ENCODE measurements around the gene CCRL2.
"Not testable (repeated sequence)": the region's sequence is repeated elsewhere in the genome, so short reads cannot be mapped to it uniquely, and the experiment has no call there.

The CCRL2 gene

DNA sequence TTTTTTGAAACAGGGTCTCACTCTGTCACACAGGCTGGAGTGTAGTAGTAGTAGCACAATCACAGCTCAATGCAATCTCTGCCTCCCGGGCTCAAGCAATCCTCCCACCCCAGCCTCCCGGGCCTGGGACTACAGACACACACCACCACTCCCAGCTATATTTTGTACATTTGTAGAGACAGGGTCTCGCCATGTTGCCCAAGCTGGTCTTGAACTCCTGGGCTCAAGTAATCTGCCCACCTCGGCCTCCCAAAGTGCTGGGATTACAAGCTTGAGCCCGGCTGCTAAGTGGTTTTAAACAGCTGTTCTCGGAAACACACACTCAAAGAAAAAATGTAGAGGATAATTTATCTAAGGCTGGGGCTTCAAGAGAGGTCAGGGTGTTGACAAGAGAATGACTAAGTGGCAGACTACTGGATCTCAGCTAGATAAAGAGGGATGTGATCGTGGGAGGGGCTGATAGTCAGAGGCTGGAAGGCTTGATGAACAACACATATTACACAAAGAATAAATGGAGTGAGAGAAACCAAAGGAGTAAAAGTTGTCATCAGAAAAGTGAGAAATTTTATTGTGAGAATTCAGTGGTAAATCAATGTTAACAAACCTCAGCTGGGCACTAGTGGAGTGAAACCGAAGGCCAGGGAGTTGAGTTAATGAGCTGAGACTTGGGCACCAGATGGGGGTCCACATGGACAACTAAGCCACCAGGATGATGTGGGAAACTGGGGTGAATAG is 6.9 kb upstream of the CCRL2 start:
- no peak overlapping the region for H3K27ac ChIP-seq (replicated peaks; ENCODE audit: low read length)
- no peak overlapping the region for H3K9ac ChIP-seq (ENCODE audit: low read depth, low read length, poor library complexity)
- H3K9me3 ChIP-seq (replicated peaks in 1 of 2; ENCODE audit: control insufficient read depth in 2 of 2, insufficient read depth in 1 of 2, low read depth in 1 of 2, low read length in 2 of 2) = no peaks in the 10 kb centered on the region
- no peaks in the 10 kb centered on the region for H3K36me3 ChIP-seq (replicated peaks in 1 of 2; ENCODE audit: control insufficient read depth in 2 of 2, insufficient read depth in 2 of 2, low read length in 2 of 2)
- no peak overlapping the region for H3K4ac ChIP-seq (ENCODE audit: low read length)
- WGBS, 2 donors (ENCODE audit: extremely low coverage in 2 of 2, insufficient read length in 2 of 2, insufficient replicate concordance in 1 of 2) = no CpG with 5 or more reads among the region's 8 CpGs
- no peaks in the 10 kb centered on the region for H3K4me1 ChIP-seq (ENCODE audit: control insufficient read depth in 2 of 2, insufficient read depth in 1 of 2, low read depth in 1 of 2, low read length in 2 of 2)
- H4K8ac ChIP-seq (ENCODE audit: low read depth, low read length) = no peak overlapping the region
- no peak overlapping the region for H2AFZ ChIP-seq (ENCODE audit: low read length)
- DNase-seq (ENCODE audit: low spot score) = no peak
- no peaks in the 10 kb centered on the region for H3K79me1 ChIP-seq (ENCODE audit: low read depth, low read length)
- H2BK120ac ChIP-seq (ENCODE audit: low read depth, low read length) = no peak overlapping the region
- no peak overlapping the region for H3K14ac ChIP-seq (ENCODE audit: low read length)
- no peak overlapping the region for H3K18ac ChIP-seq (ENCODE audit: low read length)
- no peak overlapping the region for H2AK5ac ChIP-seq (ENCODE audit: low read depth, low read length)
- no peak overlapping the region for H4K91ac ChIP-seq (ENCODE audit: low read depth, low read length, poor library complexity)
- H3K23ac ChIP-seq (ENCODE audit: low read depth, low read length, poor library complexity) = no peak overlapping the region
- H3K27me3 ChIP-seq (ENCODE audit: control insufficient read depth in 3 of 3, insufficient read depth in 3 of 3, low read depth in 1 of 3, low read length in 3 of 3) = no peaks in the 10 kb centered on the region
- no peak overlapping the region for H2BK12ac ChIP-seq (ENCODE audit: low read length)
- H3K4me2 ChIP-seq (ENCODE audit: insufficient read depth, low read length, poor library complexity, severe bottlenecking) = no peak overlapping the region
- H3K4me3 ChIP-seq (ENCODE audit: low read length in 2 of 2) = no peak overlapping the region
- H2BK15ac ChIP-seq (ENCODE audit: low read length) = no peak overlapping the region
- no peak overlapping the region for H2BK5ac ChIP-seq (ENCODE audit: low read length)

- H3K4ac ChIP-seq (ENCODE audit: low read length) = no peak overlapping the region
- H2BK15ac ChIP-seq (ENCODE audit: low read length) = no peak overlapping the region
- H2BK5ac ChIP-seq (ENCODE audit: low read length) = no peak overlapping the region
- H3K4me1 ChIP-seq (ENCODE audit: control insufficient read depth in 2 of 2, insufficient read depth in 1 of 2, low read depth in 1 of 2, low read length in 2 of 2) = peaks cover 0 to 3% of the 10 kb centered on the region in 2 donors
- H4K8ac ChIP-seq (ENCODE audit: low read depth, low read length) = no peak overlapping the region
- no peak overlapping the region for H3K14ac ChIP-seq (ENCODE audit: low read length)
- no peak overlapping the region for H2AFZ ChIP-seq (ENCODE audit: low read length)
- no peak overlapping the region for H3K27ac ChIP-seq (replicated peaks; ENCODE audit: low read length)
- H2AK5ac ChIP-seq (ENCODE audit: low read depth, low read length) = no peak overlapping the region
- H3K23ac ChIP-seq (ENCODE audit: low read depth, low read length, poor library complexity) = no peak overlapping the region
- no peak overlapping the region for H4K91ac ChIP-seq (ENCODE audit: low read depth, low read length, poor library complexity)
- H2BK12ac ChIP-seq (ENCODE audit: low read length) = no peak overlapping the region
- no peaks in the 10 kb centered on the region for H3K79me1 ChIP-seq (ENCODE audit: low read depth, low read length)
- H3K27me3 ChIP-seq (ENCODE audit: control insufficient read depth in 3 of 3, insufficient read depth in 3 of 3, low read depth in 1 of 3, low read length in 3 of 3) = no peaks in the 10 kb centered on the region
- H3K18ac ChIP-seq (ENCODE audit: low read length) = no peak overlapping the region
- no peak overlapping the region for H3K9ac ChIP-seq (ENCODE audit: low read depth, low read length, poor library complexity)
- H2BK120ac ChIP-seq (ENCODE audit: low read depth, low read length) = no peak overlapping the region
- DNase-seq (ENCODE audit: low spot score) = no peak
- no peak overlapping the region for H3K4me2 ChIP-seq (ENCODE audit: insufficient read depth, low read length, poor library complexity, severe bottlenecking)
- no peaks in the 10 kb centered on the region for H3K36me3 ChIP-seq (replicated peaks in 1 of 2; ENCODE audit: control insufficient read depth in 2 of 2, insufficient read depth in 2 of 2, low read length in 2 of 2)
- WGBS, 2 donors (ENCODE audit: extremely low coverage in 2 of 2, insufficient read length in 2 of 2, insufficient replicate concordance in 1 of 2) = no CpG with 5 or more reads among the region's 5 CpGs
- H3K9me3 ChIP-seq (replicated peaks in 1 of 2; ENCODE audit: control insufficient read depth in 2 of 2, insufficient read depth in 1 of 2, low read depth in 1 of 2, low read length in 2 of 2) = no peaks in the 10 kb centered on the region
- H3K4me3 ChIP-seq (ENCODE audit: low read length in 2 of 2) = no peak overlapping the region
These were observed 6.2 kb upstream of the CCRL2 start for GRCh38 chr3:46400846-46401245.

DNA sequence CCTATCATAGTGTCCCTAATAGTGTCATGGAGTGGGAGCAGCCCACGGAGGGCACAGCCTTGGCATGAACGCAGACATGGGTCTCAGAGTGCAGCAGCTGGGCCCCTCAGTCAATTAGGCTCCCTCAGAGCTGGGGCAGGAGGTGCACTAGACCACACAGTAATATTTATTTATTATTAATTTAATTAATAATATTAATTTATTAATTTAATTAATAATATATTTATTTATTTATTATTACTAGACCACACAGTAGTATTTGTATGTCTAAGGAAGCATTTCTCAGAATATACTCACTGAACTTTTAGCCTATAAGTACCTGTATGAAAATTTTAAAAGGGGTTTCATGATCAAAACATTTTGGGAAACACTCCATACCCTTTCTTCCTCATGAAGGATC is 5.5 kb upstream of the CCRL2 start:
- Histone ChIP-seq H3K4me2 (ENCODE audit: insufficient read depth, low read length, poor library complexity, severe bottlenecking) (no peak overlapping the region), H2BK120ac (ENCODE audit: low read depth, low read length) (no peak overlapping the region), H3K9ac (ENCODE audit: low read depth, low read length, poor library complexity) (no peak overlapping the region), H3K4me3 (ENCODE audit: low read length in 2 of 2) (no peak overlapping the region), H3K36me3 (replicated peaks in 1 of 2; ENCODE audit: control insufficient read depth in 2 of 2, insufficient read depth in 2 of 2, low read length in 2 of 2) (no peaks in the 10 kb centered on the region), H2BK12ac (ENCODE audit: low read length) (no peak overlapping the region), H2BK5ac (ENCODE audit: low read length) (no peak overlapping the region), H2BK15ac (ENCODE audit: low read length) (no peak overlapping the region), H3K27ac (replicated peaks; ENCODE audit: low read length) (no peak overlapping the region), H2AK5ac (ENCODE audit: low read depth, low read length) (no peak overlapping the region), H4K8ac (ENCODE audit: low read depth, low read length) (no peak overlapping the region), H3K18ac (ENCODE audit: low read length) (no peak overlapping the region), H2AFZ (ENCODE audit: low read length) (no peak overlapping the region), H4K91ac (ENCODE audit: low read depth, low read length, poor library complexity) (no peak overlapping the region), H3K14ac (ENCODE audit: low read length) (no peak overlapping the region), H3K4ac (ENCODE audit: low read length) (no peak overlapping the region), H3K79me1 (ENCODE audit: low read depth, low read length) (no peaks in the 10 kb centered on the region), H3K27me3 (ENCODE audit: control insufficient read depth in 3 of 3, insufficient read depth in 3 of 3, low read depth in 1 of 3, low read length in 3 of 3) (no peaks in the 10 kb centered on the region), H3K23ac (ENCODE audit: low read depth, low read length, poor library complexity) (no peak overlapping the region), H3K4me1 (ENCODE audit: control insufficient read depth in 2 of 2, insufficient read depth in 1 of 2, low read depth in 1 of 2, low read length in 2 of 2) (peaks cover 0 to 3% of the 10 kb centered on the region in 2 donors), H3K9me3 (replicated peaks in 1 of 2; ENCODE audit: control insufficient read depth in 2 of 2, insufficient read depth in 1 of 2, low read depth in 1 of 2, low read length in 2 of 2) (no peaks in the 10 kb centered on the region)
- WGBS, 2 donors (ENCODE audit: extremely low coverage in 2 of 2, insufficient read length in 2 of 2, insufficient replicate concordance in 1 of 2) = no CpG with 5 or more reads among the region's 2 CpGs
- DNase-seq (ENCODE audit: low spot score) = no peak

DNA sequence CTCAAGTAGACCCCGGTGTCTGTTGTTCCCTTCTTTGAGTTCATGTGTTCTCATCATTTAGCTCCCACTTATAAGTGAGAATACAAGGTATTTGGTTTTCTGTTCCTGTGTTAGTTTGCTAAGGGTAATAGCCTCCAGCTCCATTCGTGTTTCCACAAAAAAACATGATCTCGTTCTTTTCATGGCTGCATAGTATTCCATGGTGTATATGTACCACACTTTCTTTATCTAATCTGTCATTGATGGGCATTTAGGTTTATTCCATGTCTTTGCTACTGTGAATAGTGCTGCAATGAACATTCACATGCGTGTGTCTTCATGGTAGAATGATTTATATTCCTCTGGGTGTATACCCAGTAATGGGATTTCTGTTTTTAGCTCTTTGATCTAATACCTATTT is 4.2 kb upstream of the CCRL2 start:
- H3K4me3 ChIP-seq (ENCODE audit: low read length in 2 of 2); H3K36me3 ChIP-seq (replicated peaks in 1 of 2; ENCODE audit: control insufficient read depth in 2 of 2, insufficient read depth in 2 of 2, low read length in 2 of 2); H2AK5ac ChIP-seq (ENCODE audit: low read depth, low read length); H3K9me3 ChIP-seq (replicated peaks in 1 of 2; ENCODE audit: control insufficient read depth in 2 of 2, insufficient read depth in 1 of 2, low read depth in 1 of 2, low read length in 2 of 2); H3K27ac ChIP-seq (replicated peaks; ENCODE audit: low read length); H2BK120ac ChIP-seq (ENCODE audit: low read depth, low read length); H3K4ac ChIP-seq (ENCODE audit: low read length); H3K79me1 ChIP-seq (ENCODE audit: low read depth, low read length); H3K27me3 ChIP-seq (ENCODE audit: control insufficient read depth in 3 of 3, insufficient read depth in 3 of 3, low read depth in 1 of 3, low read length in 3 of 3); H2BK12ac ChIP-seq (ENCODE audit: low read length); H4K91ac ChIP-seq (ENCODE audit: low read depth, low read length, poor library complexity); H3K4me2 ChIP-seq (ENCODE audit: insufficient read depth, low read length, poor library complexity, severe bottlenecking); H2AFZ ChIP-seq (ENCODE audit: low read length); H2BK5ac ChIP-seq (ENCODE audit: low read length); H3K4me1 ChIP-seq (ENCODE audit: control insufficient read depth in 2 of 2, insufficient read depth in 1 of 2, low read depth in 1 of 2, low read length in 2 of 2); H3K14ac ChIP-seq (ENCODE audit: low read length); DNase-seq (ENCODE audit: low spot score); H3K18ac ChIP-seq (ENCODE audit: low read length); H3K9ac ChIP-seq (ENCODE audit: low read depth, low read length, poor library complexity); H4K8ac ChIP-seq (ENCODE audit: low read depth, low read length); H2BK15ac ChIP-seq (ENCODE audit: low read length); H3K23ac ChIP-seq (ENCODE audit: low read depth, low read length, poor library complexity): not testable (repeated sequence)
- no CpG with 5 or more reads among the region's 4 CpGs for WGBS, 2 donors (ENCODE audit: extremely low coverage in 2 of 2, insufficient read length in 2 of 2, insufficient replicate concordance in 1 of 2)
